ENCODE measurements around the gene CENPH. TPM values are rescaled to one million over a fixed set of nuclear protein-coding genes. Genes with fewer than 3 reads are reported as not detected.
"Not testable (repeated sequence)": the region's sequence is repeated elsewhere in the genome, so short reads cannot be mapped to it uniquely, and the experiment has no call there.

The CENPH gene, protein sequence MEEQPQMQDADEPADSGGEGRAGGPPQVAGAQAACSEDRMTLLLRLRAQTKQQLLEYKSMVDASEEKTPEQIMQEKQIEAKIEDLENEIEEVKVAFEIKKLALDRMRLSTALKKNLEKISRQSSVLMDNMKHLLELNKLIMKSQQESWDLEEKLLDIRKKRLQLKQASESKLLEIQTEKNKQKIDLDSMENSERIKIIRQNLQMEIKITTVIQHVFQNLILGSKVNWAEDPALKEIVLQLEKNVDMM
- polyA plus RNA-seq (2013), result 24.4 TPM

DNA sequence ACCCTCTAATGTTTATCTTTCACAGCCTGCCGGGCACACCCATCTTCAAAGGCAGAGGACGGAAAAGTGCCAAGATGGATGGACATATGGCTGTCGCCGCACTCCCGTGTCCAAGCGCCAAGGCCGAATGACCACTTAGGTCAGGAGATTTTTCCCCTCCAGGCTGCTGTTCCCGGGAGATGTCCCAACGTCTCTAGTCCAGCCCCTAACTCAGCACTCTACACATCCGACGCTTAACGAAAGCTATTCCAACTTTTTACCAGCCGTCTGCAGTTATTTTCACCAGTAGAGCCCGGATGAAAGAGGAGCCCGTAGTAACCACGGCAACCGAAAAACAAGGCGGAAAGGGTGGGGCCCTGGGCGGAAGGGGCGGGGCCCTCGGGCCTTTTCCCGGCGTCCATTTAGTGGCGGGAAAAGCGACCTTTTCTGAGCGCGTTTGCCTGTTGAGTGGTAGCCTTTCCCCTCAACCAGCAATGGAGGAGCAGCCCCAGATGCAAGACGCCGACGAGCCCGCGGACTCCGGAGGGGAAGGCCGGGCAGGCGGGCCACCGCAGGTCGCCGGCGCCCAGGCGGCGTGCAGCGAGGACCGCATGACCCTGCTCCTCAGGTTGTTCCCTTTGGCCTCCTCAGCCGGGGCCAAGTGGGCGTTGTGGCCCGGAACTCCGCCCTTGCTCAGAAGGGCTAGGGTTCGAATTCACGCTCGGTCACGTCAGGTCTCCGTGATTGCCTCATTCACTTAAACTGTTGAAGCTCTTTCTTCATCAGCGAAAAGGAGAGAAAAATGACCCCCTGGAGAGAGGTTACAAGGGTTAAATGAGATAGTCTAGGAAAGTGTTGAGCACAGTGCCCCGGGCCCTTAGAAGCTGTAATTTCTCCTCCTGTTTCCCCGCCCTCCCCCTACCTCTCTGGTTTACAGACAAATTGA, at the start of gene CENPH:
CENPH (plus strand) TSS at position 422 of the 925 bp plus-strand sequence; CDS start at position 474, 52 bp downstream.
- 0% methylated on average over 45 of the region's 55 CpGs for whole genome bisulfite sequencing (ENCODE audit: insufficient coverage)
- CTCF ChIA-PET, result interaction anchor here (0.7 to 2.1 kb wide), 7 partner anchors 21 to 144 kb away, joined by 3 to 9 read pairs (median 4); partner anchors contain the start of genes CCDC125, CCNB1, CDK7 and SLC30A5
- POLR2A ChIA-PET, result no interaction called here

GRCh38 chr5:69140239-69140638, 49.1 kb upstream of the CENPH start:
- WGBS (ENCODE audit: insufficient coverage), result 92% methylated on average over 2 of the region's 4 CpGs
- H3K9me3 ChIP-seq (ENCODE audit: control extremely low read depth in 1 of 5, control insufficient read depth in 4 of 5, insufficient read depth in 2 of 5, low read depth in 1 of 5, low read length in 4 of 5); H3K36me3 ChIP-seq (ENCODE audit: control insufficient read depth in 4 of 4, insufficient read depth in 4 of 4, low read length in 3 of 4); POLR2A ChIA-PET; H3K27ac ChIP-seq (ENCODE audit: insufficient read depth in 1 of 2, low read depth in 1 of 2, low read length in 2 of 2, poor library complexity in 1 of 2, severe bottlenecking in 2 of 2); H3K4me1 ChIP-seq (ENCODE audit: control extremely low read depth in 1 of 4, control insufficient read depth in 4 of 4, insufficient read depth in 4 of 4, low read length in 3 of 4); DNase-seq; H3K4me3 ChIP-seq (ENCODE audit: control insufficient read depth in 1 of 7, extremely low read depth in 1 of 7, insufficient read depth in 4 of 7, low read depth in 2 of 7, low read length in 6 of 7); H3K27me3 ChIP-seq (replicated peaks in 2 of 5; ENCODE audit: control insufficient read depth in 4 of 5, insufficient read depth in 5 of 5, low read length in 4 of 5): not testable (repeated sequence)
- CTCF ChIA-PET, result interaction anchor here (0.8 kb wide), 1 partner anchor 27 kb away, joined by 3 read pairs; no protein-coding TSS in a partner anchor

More for the DNA sequence above, at the start of gene CENPH:
- peaks cover 0 to 16% (median 12%) of the 10 kb centered on the region in 4 experiments for H3K4me1 ChIP-seq (ENCODE audit: control extremely low read depth in 1 of 4, control insufficient read depth in 4 of 4, insufficient read depth in 4 of 4, low read length in 3 of 4)
- peaks cover 0 to 19% (median 4%) of the 10 kb centered on the region in 4 experiments for H3K36me3 ChIP-seq (ENCODE audit: control insufficient read depth in 4 of 4, insufficient read depth in 4 of 4, low read length in 3 of 4)
- H3K9me3 ChIP-seq (ENCODE audit: control extremely low read depth in 1 of 5, control insufficient read depth in 4 of 5, insufficient read depth in 2 of 5, low read depth in 1 of 5, low read length in 4 of 5), result no peaks in the 10 kb centered on the region
- DNase-seq, result peak; percentile 89 to 92 (median 92)
- H3K27ac ChIP-seq (ENCODE audit: insufficient read depth in 1 of 2, low read depth in 1 of 2, low read length in 2 of 2, poor library complexity in 1 of 2, severe bottlenecking in 2 of 2), result peak within 1 kb of the TSS; percentile 94 to 98
- peak within 1 kb of the TSS; percentile 71 to 99 (median 89) for H3K4me3 ChIP-seq (ENCODE audit: control insufficient read depth in 1 of 7, extremely low read depth in 1 of 7, insufficient read depth in 4 of 7, low read depth in 2 of 7, low read length in 6 of 7)
- H3K27me3 ChIP-seq (replicated peaks in 2 of 5; ENCODE audit: control insufficient read depth in 4 of 5, insufficient read depth in 5 of 5, low read length in 4 of 5), result no peaks in the 10 kb centered on the region

- POLR2A ChIA-PET, result no interaction called here
- no CpG with 5 or more reads among the region's 1 CpG for WGBS (ENCODE audit: insufficient coverage)
These were observed 48.6 kb upstream of the CENPH start for GRCh38 chr5:69140827-69141226.

GRCh38 chr5:69148576-69148975, 40.8 kb upstream of the CENPH start:
- WGBS (ENCODE audit: insufficient coverage), result 96% methylated on average over 3 of the region's 7 CpGs
- not testable (repeated sequence) for H3K4me3 ChIP-seq (ENCODE audit: control insufficient read depth in 1 of 7, extremely low read depth in 1 of 7, insufficient read depth in 4 of 7, low read depth in 2 of 7, low read length in 6 of 7)

More at GRCh38 chr5:69140827-69141226, 48.6 kb upstream of the CENPH start:
- no peaks in the 10 kb centered on the region for H3K36me3 ChIP-seq (ENCODE audit: control insufficient read depth in 4 of 4, insufficient read depth in 4 of 4, low read length in 3 of 4)
- H3K27me3 ChIP-seq (replicated peaks in 2 of 5; ENCODE audit: control insufficient read depth in 4 of 5, insufficient read depth in 5 of 5, low read length in 4 of 5), result no peaks in the 10 kb centered on the region
- no peak for DNase-seq
- H3K9me3 ChIP-seq (ENCODE audit: control extremely low read depth in 1 of 5, control insufficient read depth in 4 of 5, insufficient read depth in 2 of 5, low read depth in 1 of 5, low read length in 4 of 5), result no peaks in the 10 kb centered on the region
- no peak overlapping the region for H3K27ac ChIP-seq (ENCODE audit: insufficient read depth in 1 of 2, low read depth in 1 of 2, low read length in 2 of 2, poor library complexity in 1 of 2, severe bottlenecking in 2 of 2)
- H3K4me1 ChIP-seq (ENCODE audit: control extremely low read depth in 1 of 4, control insufficient read depth in 4 of 4, insufficient read depth in 4 of 4, low read length in 3 of 4), result no peaks in the 10 kb centered on the region
- H3K4me3 ChIP-seq (ENCODE audit: control insufficient read depth in 1 of 7, extremely low read depth in 1 of 7, insufficient read depth in 4 of 7, low read depth in 2 of 7, low read length in 6 of 7), result no peak overlapping the region
- CTCF ChIA-PET, result interaction anchor here (0.8 kb wide), 1 partner anchor 27 kb away, joined by 3 read pairs; no protein-coding TSS in a partner anchor

GRCh38 chr5:69148981-69149675, 40.3 kb upstream of the CENPH start:
- no peaks in the 10 kb centered on the region for H3K36me3 ChIP-seq (ENCODE audit: control insufficient read depth in 4 of 4, insufficient read depth in 4 of 4, low read length in 3 of 4)
- POLR2A ChIA-PET, result no interaction called here
- H3K27me3 ChIP-seq (replicated peaks in 2 of 5; ENCODE audit: control insufficient read depth in 4 of 5, insufficient read depth in 5 of 5, low read length in 4 of 5), result no peaks in the 10 kb centered on the region
- H3K27ac ChIP-seq (ENCODE audit: insufficient read depth in 1 of 2, low read depth in 1 of 2, low read length in 2 of 2, poor library complexity in 1 of 2, severe bottlenecking in 2 of 2), result no peak overlapping the region
- no peak for DNase-seq
- CTCF ChIA-PET, result interaction anchor here (0.5 kb wide), 1 partner anchor 28 kb away, joined by 3 read pairs; no protein-coding TSS in a partner anchor
- 100% methylated on average over 1 of the region's 2 CpGs for WGBS (ENCODE audit: insufficient coverage)
- H3K4me3 ChIP-seq (ENCODE audit: control insufficient read depth in 1 of 7, extremely low read depth in 1 of 7, insufficient read depth in 4 of 7, low read depth in 2 of 7, low read length in 6 of 7), result no peak overlapping the region
- no peaks in the 10 kb centered on the region for H3K4me1 ChIP-seq (ENCODE audit: control extremely low read depth in 1 of 4, control insufficient read depth in 4 of 4, insufficient read depth in 4 of 4, low read length in 3 of 4)
- no peaks in the 10 kb centered on the region for H3K9me3 ChIP-seq (ENCODE audit: control extremely low read depth in 1 of 5, control insufficient read depth in 4 of 5, insufficient read depth in 2 of 5, low read depth in 1 of 5, low read length in 4 of 5)

More at GRCh38 chr5:69148576-69148975, 40.8 kb upstream of the CENPH start:
- H3K27ac ChIP-seq (ENCODE audit: insufficient read depth in 1 of 2, low read depth in 1 of 2, low read length in 2 of 2, poor library complexity in 1 of 2, severe bottlenecking in 2 of 2); DNase-seq; H3K4me1 ChIP-seq (ENCODE audit: control extremely low read depth in 1 of 4, control insufficient read depth in 4 of 4, insufficient read depth in 4 of 4, low read length in 3 of 4); H3K9me3 ChIP-seq (ENCODE audit: control extremely low read depth in 1 of 5, control insufficient read depth in 4 of 5, insufficient read depth in 2 of 5, low read depth in 1 of 5, low read length in 4 of 5); H3K36me3 ChIP-seq (ENCODE audit: control insufficient read depth in 4 of 4, insufficient read depth in 4 of 4, low read length in 3 of 4); CTCF ChIA-PET; POLR2A ChIA-PET; H3K27me3 ChIP-seq (replicated peaks in 2 of 5; ENCODE audit: control insufficient read depth in 4 of 5, insufficient read depth in 5 of 5, low read length in 4 of 5): not testable (repeated sequence)

GRCh38 chr5:69149676-69150010, 39.7 kb upstream of the CENPH start:
- POLR2A ChIA-PET, result no interaction called here

More at GRCh38 chr5:69149676-69150010, 39.7 kb upstream of the CENPH start:
- Histone ChIP-seq H3K4me1 (ENCODE audit: control extremely low read depth in 1 of 4, control insufficient read depth in 4 of 4, insufficient read depth in 4 of 4, low read length in 3 of 4) (no peaks in the 10 kb centered on the region), H3K36me3 (ENCODE audit: control insufficient read depth in 4 of 4, insufficient read depth in 4 of 4, low read length in 3 of 4) (no peaks in the 10 kb centered on the region), H3K9me3 (ENCODE audit: control extremely low read depth in 1 of 5, control insufficient read depth in 4 of 5, insufficient read depth in 2 of 5, low read depth in 1 of 5, low read length in 4 of 5) (no peaks in the 10 kb centered on the region), H3K4me3 (ENCODE audit: control insufficient read depth in 1 of 7, extremely low read depth in 1 of 7, insufficient read depth in 4 of 7, low read depth in 2 of 7, low read length in 6 of 7) (no peak overlapping the region), H3K27ac (ENCODE audit: insufficient read depth in 1 of 2, low read depth in 1 of 2, low read length in 2 of 2, poor library complexity in 1 of 2, severe bottlenecking in 2 of 2) (no peak overlapping the region), H3K27me3 (replicated peaks in 2 of 5; ENCODE audit: control insufficient read depth in 4 of 5, insufficient read depth in 5 of 5, low read length in 4 of 5) (no peaks in the 10 kb centered on the region)
- CTCF ChIA-PET, result no interaction called here
- DNase-seq, result no peak
- 96% methylated on average over 4 of the region's 5 CpGs for WGBS (ENCODE audit: insufficient coverage)

Measured in common myeloid progenitor, CD34-positive (primary cell).